Measurements from ENCODE around the gene TAF10. TPM values are rescaled to one million over a fixed set of nuclear protein-coding genes. Genes with fewer than 3 reads are reported as not detected.
A peak's percentile ranks its signal among the peaks of the same experiment; 100 is the strongest.

TAF10 gene
- total RNA-seq, 2 experiments from 2014 or later: 140 to 156 TPM

- H3K27me3 Mint-ChIP-seq (ENCODE audit: low read depth): no peaks in the 10 kb centered on the region
- H3K4me1 Mint-ChIP-seq (ENCODE audit: low read depth): peaks cover 47% of the 10 kb centered on the region
- ATAC-seq: no peak
- no peaks in the 10 kb centered on the region for H3K9me3 Mint-ChIP-seq (ENCODE audit: insufficient read depth)
- DNase-seq: peak; percentile 19
- POLR2A ChIA-PET: interaction anchor here (0.5 to 3.3 kb wide), 7 partner anchors 7 to 142 kb away, joined by 3 to 21 read pairs (median 4); partner anchors contain the start of genes ARFIP2, TAF10, TIMM10B and TPP1
- peaks cover 46% of the 10 kb centered on the region for H3K36me3 Mint-ChIP-seq (ENCODE audit: low read depth)
- no peak overlapping the region for H3K4me3 Mint-ChIP-seq
- H3K27ac Mint-ChIP-seq: no peak overlapping the region
- CTCF ChIA-PET: interaction anchor here (0.8 to 4.1 kb wide), 29 partner anchors 8 to 226 kb away, joined by 3 to 67 read pairs (median 4); partner anchors contain the start of genes ARFIP2, MRPL17, TIMM10B and TPP1
These were observed 7.2 kb downstream of the TAF10 start for GRCh38 chr11:6604790-6605189.

- Mint-ChIP-seq H3K27ac (no peak overlapping the region), H3K27me3 (ENCODE audit: low read depth) (no peaks in the 10 kb centered on the region), H3K4me3 (no peak overlapping the region), H3K36me3 (ENCODE audit: low read depth) (peaks cover 46% of the 10 kb centered on the region), H3K4me1 (ENCODE audit: low read depth) (peaks cover 41% of the 10 kb centered on the region), H3K9me3 (ENCODE audit: insufficient read depth) (no peaks in the 10 kb centered on the region)
- ATAC-seq (peak; percentile 64), DNase-seq (peak; percentile 76)
- CTCF ChIA-PET: interaction anchor here (0.6 to 4.1 kb wide), 29 partner anchors 9 to 225 kb away, joined by 3 to 67 read pairs (median 4); partner anchors contain the start of genes ARFIP2, MRPL17, TIMM10B and TPP1
- POLR2A ChIA-PET: interaction anchor here (0.5 to 3.3 kb wide), 7 partner anchors 8 to 143 kb away, joined by 3 to 21 read pairs (median 4); partner anchors contain the start of genes ARFIP2, TAF10, TIMM10B and TPP1
These were observed 7.9 kb downstream of the TAF10 start for GRCh38 chr11:6604081-6604626.

- peaks cover 35% of the 10 kb centered on the region for H3K4me1 Mint-ChIP-seq (ENCODE audit: low read depth)
- ChIA-PET CTCF (interaction anchor here (0.6 to 4.1 kb wide), 25 partner anchors 8 to 225 kb away, joined by 3 to 67 read pairs (median 5); partner anchors contain the start of genes ARFIP2, MRPL17, TAF10 and TIMM10B), POLR2A (interaction anchor here (0.7 to 3.3 kb wide), 7 partner anchors 9 to 143 kb away, joined by 3 to 21 read pairs (median 4); partner anchors contain the start of genes ARFIP2, TAF10, TIMM10B and TPP1)
- DNase-seq: peak; percentile 92
- no peaks in the 10 kb centered on the region for H3K9me3 Mint-ChIP-seq (ENCODE audit: insufficient read depth)
- peak; percentile 82 for ATAC-seq
- H3K27ac Mint-ChIP-seq: no peak within 1 kb of the TSS
- peaks cover 44% of the 10 kb centered on the region for H3K36me3 Mint-ChIP-seq (ENCODE audit: low read depth)
- H3K27me3 Mint-ChIP-seq (ENCODE audit: low read depth): no peaks in the 10 kb centered on the region
- H3K4me3 Mint-ChIP-seq: no peak within 1 kb of the TSS
These were observed 8.5 kb downstream of the TAF10 start, which contains the start of the genes ILK and RRP8 for GRCh38 chr11:6603287-6604080. Gene ILK, plus strand, starts transcription at chr11:6603774. Its CDS starts 498 bp downstream, at chr11:6604272. Gene RRP8, minus strand, starts transcription at chr11:6603616. Its CDS starts 114 bp downstream, at chr11:6603502.

DNA sequence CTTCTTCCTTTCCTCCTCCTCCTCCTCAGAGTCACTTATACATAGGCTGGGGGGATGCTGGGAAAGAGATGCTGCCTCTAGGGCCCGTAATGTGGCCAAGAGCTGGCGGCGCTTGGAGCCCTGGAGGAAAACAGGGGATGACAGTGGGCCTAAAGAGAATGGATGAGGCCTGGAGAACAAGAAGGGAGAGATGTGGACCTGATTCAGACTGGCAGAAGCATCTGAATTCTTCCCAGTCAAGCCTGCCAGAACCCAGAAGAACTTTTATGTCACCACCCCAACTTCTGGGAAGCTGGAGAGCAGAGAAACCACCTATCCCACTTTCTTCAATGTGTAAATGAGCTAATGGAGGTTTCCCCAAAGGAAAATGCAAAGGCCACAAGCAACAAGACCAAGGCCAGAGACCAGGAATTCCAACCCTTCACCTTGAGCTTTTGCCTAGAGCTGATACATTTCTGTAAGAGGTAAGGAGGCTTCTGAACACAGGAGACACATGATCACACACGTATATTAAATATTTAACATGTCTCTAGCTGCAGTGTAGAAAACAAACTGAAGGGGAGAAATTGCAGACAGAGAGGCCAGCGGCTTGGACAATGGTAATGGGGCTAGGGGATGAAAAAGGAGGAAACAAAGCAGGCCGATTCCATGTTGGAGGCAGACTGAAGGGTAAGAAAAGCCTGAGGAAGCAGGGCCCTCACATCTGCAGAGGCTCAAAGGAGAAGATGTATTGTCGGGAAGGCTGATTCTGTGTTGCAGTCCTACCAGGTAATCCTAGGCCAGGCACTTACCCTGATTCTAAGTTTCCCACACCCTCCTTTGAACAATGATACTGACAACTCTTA lies 9.7 kb downstream of the TAF10 start:
- Mint-ChIP-seq H3K4me1 (ENCODE audit: low read depth) (peaks cover 25% of the 10 kb centered on the region), H3K27me3 (ENCODE audit: low read depth) (no peaks in the 10 kb centered on the region), H3K4me3 (no peak overlapping the region), H3K9me3 (ENCODE audit: insufficient read depth) (no peaks in the 10 kb centered on the region), H3K36me3 (ENCODE audit: low read depth) (peaks cover 41% of the 10 kb centered on the region), H3K27ac (peak overlapping the region; percentile 53)
- ChIA-PET POLR2A (interaction anchor here (0.7 to 3.3 kb wide), 6 partner anchors 10 to 121 kb away, joined by 3 to 21 read pairs (median 6); partner anchors contain the start of genes ARFIP2, TAF10, TIMM10B and TPP1), CTCF (interaction anchor here (0.6 to 4.1 kb wide), 8 partner anchors 9 to 224 kb away, joined by 3 to 67 read pairs (median 7); partner anchors contain the start of genes MRPL17, TAF10 and TPP1)
- no peak for ATAC-seq
- DNase-seq: no peak

DNA sequence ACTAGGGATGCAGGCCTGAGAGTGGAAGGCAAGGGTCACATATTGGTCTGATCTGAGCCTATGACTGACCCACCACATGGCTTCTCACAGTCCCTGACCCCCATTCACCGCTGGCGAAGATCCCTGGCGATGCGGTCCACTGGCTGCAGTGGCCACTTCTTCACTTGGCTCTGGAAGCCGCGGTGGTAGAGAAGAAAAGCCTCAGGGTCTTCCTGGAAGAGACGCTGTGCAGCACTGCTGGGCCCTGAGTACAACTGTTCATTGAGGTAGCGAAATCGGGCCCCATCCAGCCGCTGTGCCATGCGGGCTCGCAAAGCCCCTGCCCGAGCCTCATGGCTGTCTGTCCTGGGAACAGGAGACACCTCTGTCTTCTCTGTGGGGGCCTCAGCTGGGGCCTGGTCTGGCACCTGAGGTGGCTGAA lies 11.0 kb downstream of the TAF10 start:
- Mint-ChIP-seq H3K36me3 (ENCODE audit: low read depth) (peaks cover 38% of the 10 kb centered on the region), H3K9me3 (ENCODE audit: insufficient read depth) (no peaks in the 10 kb centered on the region), H3K27ac (no peak overlapping the region), H3K4me1 (ENCODE audit: low read depth) (peaks cover 14% of the 10 kb centered on the region), H3K27me3 (ENCODE audit: low read depth) (no peaks in the 10 kb centered on the region), H3K4me3 (no peak overlapping the region)
- CTCF ChIA-PET: no interaction called here
- DNase-seq (no peak), ATAC-seq (no peak)
- POLR2A ChIA-PET: no interaction called here

DNA sequence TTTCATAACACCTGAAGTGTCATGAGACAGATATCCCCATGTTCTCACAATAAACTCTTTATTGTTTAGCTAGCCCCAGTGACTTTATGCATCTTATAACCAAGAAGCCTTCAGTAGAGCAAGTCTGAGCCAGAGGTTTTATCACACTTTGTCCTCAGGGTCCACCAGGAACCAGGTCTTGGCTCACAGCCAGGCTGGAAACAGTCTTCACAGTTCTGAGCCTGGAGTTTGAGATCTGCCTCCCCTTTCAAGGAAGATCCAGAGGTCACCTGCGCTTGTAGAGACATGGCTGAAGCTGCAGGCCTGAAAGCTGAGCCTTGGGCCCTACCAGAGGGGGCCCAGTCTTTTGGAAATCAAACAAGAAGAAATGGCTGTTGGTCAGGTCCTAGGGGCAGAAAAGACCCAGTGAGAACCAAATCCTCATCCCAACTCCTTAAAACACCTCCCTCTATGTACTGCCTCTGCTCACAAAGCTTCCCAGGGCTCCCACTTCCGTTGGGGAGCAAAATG lies 12.1 kb downstream of the TAF10 start:
- Mint-ChIP-seq H3K4me3 (no peak overlapping the region), H3K9me3 (ENCODE audit: insufficient read depth) (no peaks in the 10 kb centered on the region), H3K4me1 (ENCODE audit: low read depth) (peaks cover 12% of the 10 kb centered on the region), H3K36me3 (ENCODE audit: low read depth) (peaks cover 44% of the 10 kb centered on the region), H3K27me3 (ENCODE audit: low read depth) (no peaks in the 10 kb centered on the region), H3K27ac (no peak overlapping the region)
- DNase-seq (no peak), ATAC-seq (no peak)
- POLR2A ChIA-PET: no interaction called here
- CTCF ChIA-PET: interaction anchor here (1.0 kb wide), 1 partner anchor 83 kb away, joined by 4 read pairs; the partner anchor contains the start of gene MRPL17

- Mint-ChIP-seq H3K27ac (peak overlapping the region; percentile 43), H3K36me3 (ENCODE audit: low read depth) (peaks cover 47% of the 10 kb centered on the region), H3K4me1 (ENCODE audit: low read depth) (peaks cover 13% of the 10 kb centered on the region), H3K9me3 (ENCODE audit: insufficient read depth) (no peaks in the 10 kb centered on the region), H3K4me3 (no peak overlapping the region), H3K27me3 (ENCODE audit: low read depth) (no peaks in the 10 kb centered on the region)
- CTCF ChIA-PET: interaction anchor here (1.0 kb wide), 1 partner anchor 84 kb away, joined by 4 read pairs; the partner anchor contains the start of gene MRPL17
- DNase-seq (peak; percentile 14), ATAC-seq (no peak)
- POLR2A ChIA-PET: no interaction called here
These were observed 12.6 kb downstream of the TAF10 start for GRCh38 chr11:6599449-6599848.

- no peak for ATAC-seq
- Mint-ChIP-seq H3K4me1 (ENCODE audit: low read depth) (peaks cover 19% of the 10 kb centered on the region), H3K27ac (no peak overlapping the region), H3K4me3 (no peak overlapping the region), H3K9me3 (ENCODE audit: insufficient read depth) (no peaks in the 10 kb centered on the region), H3K27me3 (ENCODE audit: low read depth) (no peaks in the 10 kb centered on the region), H3K36me3 (ENCODE audit: low read depth) (peaks cover 55% of the 10 kb centered on the region)
- DNase-seq: no peak
- POLR2A ChIA-PET: no interaction called here
- CTCF ChIA-PET: no interaction called here
These were observed 13.5 kb downstream of the TAF10 start for GRCh38 chr11:6598555-6598954.

DNA sequence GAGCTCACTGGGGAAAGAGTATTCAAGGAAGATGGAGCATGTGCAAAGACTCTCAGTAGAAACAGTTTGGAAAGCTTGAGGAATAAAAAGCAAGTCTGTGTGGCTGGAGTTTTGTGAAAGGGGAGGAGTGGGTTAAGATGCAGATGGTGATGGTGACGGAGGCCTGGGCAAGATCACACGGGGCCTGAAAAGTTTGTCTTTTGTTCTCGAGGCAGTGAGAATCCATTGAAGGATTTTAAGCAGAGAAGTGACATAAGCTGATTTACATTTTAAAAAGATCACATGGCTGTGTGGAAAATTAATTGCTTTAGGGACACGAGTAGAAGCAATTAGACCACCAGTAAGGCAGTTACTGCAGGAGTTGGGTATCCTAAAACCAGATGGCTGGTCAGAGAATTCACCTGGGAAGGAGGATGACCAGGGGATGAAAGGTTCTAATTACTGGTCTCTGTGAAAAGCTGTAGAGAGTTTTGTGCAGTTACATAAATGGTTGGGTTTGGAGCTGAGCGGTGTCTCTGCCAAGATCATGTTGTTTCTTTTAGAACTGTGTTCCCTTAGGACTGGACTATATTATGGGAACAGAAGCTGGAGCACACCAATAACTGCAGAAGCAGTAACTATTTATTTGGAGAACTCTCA lies 15.7 kb downstream of the TAF10 start:
- H3K27ac Mint-ChIP-seq: peak overlapping the region; percentile 16
- no peak overlapping the region for H3K4me3 Mint-ChIP-seq
- ChIA-PET CTCF (interaction anchor here (0.6 to 1.4 kb wide), 4 partner anchors 23 to 110 kb away, joined by 3 to 5 read pairs (median 3); partner anchors contain the start of genes MRPL17 and TPP1), POLR2A (interaction anchor here (0.6 kb wide), 1 partner anchor 15 kb away, joined by 3 read pairs; the partner anchor contains the start of gene TAF10)
- no peak for DNase-seq
- peaks cover 66% of the 10 kb centered on the region for H3K36me3 Mint-ChIP-seq (ENCODE audit: low read depth)
- H3K4me1 Mint-ChIP-seq (ENCODE audit: low read depth): peaks cover 10% of the 10 kb centered on the region
- H3K9me3 Mint-ChIP-seq (ENCODE audit: insufficient read depth): no peaks in the 10 kb centered on the region
- no peak for ATAC-seq
- H3K27me3 Mint-ChIP-seq (ENCODE audit: low read depth): no peaks in the 10 kb centered on the region

GRCh38 chr11:6594142-6594768 lies 17.8 kb downstream of the TAF10 start:
- no peaks in the 10 kb centered on the region for H3K27me3 Mint-ChIP-seq (ENCODE audit: low read depth)
- CTCF ChIA-PET: interaction anchor here (0.8 to 2.5 kb wide), 7 partner anchors 8 to 231 kb away, joined by 3 to 8 read pairs (median 4); partner anchors contain the start of genes ILK and RRP8
- POLR2A ChIA-PET: interaction anchor here (0.9 kb wide), 1 partner anchor 16 kb away, joined by 3 read pairs; no protein-coding TSS in a partner anchor
- ATAC-seq (no peak), DNase-seq (peak; percentile 14)
- peak overlapping the region; percentile 31 for H3K27ac Mint-ChIP-seq
- H3K4me3 Mint-ChIP-seq: no peak overlapping the region
- peaks cover 59% of the 10 kb centered on the region for H3K36me3 Mint-ChIP-seq (ENCODE audit: low read depth)
- H3K4me1 Mint-ChIP-seq (ENCODE audit: low read depth): peaks cover 9% of the 10 kb centered on the region
- no peaks in the 10 kb centered on the region for H3K9me3 Mint-ChIP-seq (ENCODE audit: insufficient read depth)
